RWPE2 (cell line): ENCODE data around the gene RAPGEF4.

Experiments used
- ATAC-seq: fragments of 200-7000 bp; cut with Tn5 transposase; 3 replicates; pipeline ENCODE4 v1.9.1; 2021; ENCODE audit warnings: low read depth
- DNase-seq: peaks from one replicate; pipeline ENCODE4 v3.0.0-alpha.2; 2020; ENCODE audit warnings: low spot score
- H3K27ac ChIP-seq: fragments of 450-650 bp; 2 replicates; pipeline ENCODE4 v1.5.1; 2017; ENCODE audit warnings: mild to moderate bottlenecking; ENCODE audit not compliant: poor library complexity, severe bottlenecking
- H3K27me3 ChIP-seq: fragments of 250-450 bp; sonication (Bioruptor Pico); 2 replicates; pipeline ENCODE4 v1.5.1; 2021; ENCODE audit warnings: mild to moderate bottlenecking, moderate library complexity; ENCODE audit not compliant: insufficient read depth, poor library complexity, severe bottlenecking
- H3K36me3 ChIP-seq: fragments of 250-450 bp; sonication (Bioruptor Pico); 2 replicates; pipeline ENCODE4 v1.5.1; 2020; ENCODE audit warnings: low read depth, mild to moderate bottlenecking, moderate library complexity
- H3K4me1 ChIP-seq: fragments of 250-450 bp; sonication (Bioruptor Pico); 2 replicates; pipeline ENCODE4 v1.5.1; 2021; ENCODE audit warnings: mild to moderate bottlenecking, moderate library complexity; ENCODE audit not compliant: insufficient read depth, poor library complexity, severe bottlenecking
- H3K4me3 ChIP-seq: fragments of 250-450 bp; sonication (Bioruptor Pico); 2 replicates; pipeline ENCODE4 v1.5.1; 2021; ENCODE audit warnings: mild to moderate bottlenecking, moderate library complexity; ENCODE audit not compliant: severe bottlenecking
- H3K9me3 ChIP-seq: fragments of 250-450 bp; sonication (Bioruptor Pico); 2 replicates; pipeline ENCODE4 v1.5.1; 2021; ENCODE audit warnings: mild to moderate bottlenecking, moderate library complexity; ENCODE audit not compliant: severe bottlenecking
- TF ChIP-seq, protein P1 (sequence below): fragments of 450-650 bp; IDR thresholded peaks from one replicate; pipeline ENCODE4 v1.5.1; 2017; ENCODE audit warnings: mild to moderate bottlenecking, moderate library complexity; ENCODE audit not compliant: poor library complexity, severe bottlenecking

Gene RAPGEF4

DNA sequence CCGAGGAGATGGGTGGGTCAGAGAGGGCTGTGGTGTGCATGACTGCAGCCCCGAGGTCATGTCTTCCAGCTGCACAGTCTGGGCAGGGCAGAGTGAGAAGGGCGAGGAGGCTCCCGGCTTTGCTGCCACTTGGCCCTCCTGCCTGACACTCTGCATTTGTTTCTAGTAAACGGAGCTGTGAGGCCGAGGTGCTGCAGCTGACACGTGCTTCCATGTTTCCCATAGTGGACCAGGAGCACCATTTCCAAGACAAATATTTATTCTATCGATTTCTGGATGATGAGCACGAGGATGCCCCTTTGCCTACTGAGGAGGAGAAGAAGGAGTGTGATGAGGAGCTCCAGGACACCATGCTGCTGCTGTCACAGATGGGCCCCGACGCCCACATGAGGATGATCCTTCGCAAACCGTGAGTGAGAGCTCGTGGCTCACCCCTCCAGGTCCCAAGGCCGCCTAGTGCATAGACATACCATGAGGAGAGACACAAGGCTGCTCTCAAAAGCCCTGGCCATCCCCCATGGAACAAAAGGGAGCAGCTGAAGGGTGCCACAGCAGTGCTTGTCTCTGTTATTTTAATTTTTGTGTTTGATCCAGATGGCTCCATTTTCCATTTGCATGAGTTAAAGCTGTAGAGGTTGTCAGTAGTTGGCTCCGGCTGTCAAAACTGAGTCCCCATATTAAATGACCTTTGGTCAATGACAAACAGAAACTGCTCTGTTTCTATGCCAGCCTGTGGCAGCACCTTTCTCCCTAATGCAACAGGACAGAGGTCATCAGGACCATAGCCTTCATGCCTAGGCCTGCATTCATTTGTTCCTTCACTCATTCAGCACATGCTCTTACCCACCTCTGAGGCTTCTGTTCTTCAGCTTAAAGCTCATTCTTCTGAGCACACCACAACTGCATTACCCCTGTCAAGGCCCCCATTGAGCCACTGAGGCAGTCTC lies 231.7 kb downstream of the RAPGEF4 start:
- TF ChIP-seq, protein P1, sequence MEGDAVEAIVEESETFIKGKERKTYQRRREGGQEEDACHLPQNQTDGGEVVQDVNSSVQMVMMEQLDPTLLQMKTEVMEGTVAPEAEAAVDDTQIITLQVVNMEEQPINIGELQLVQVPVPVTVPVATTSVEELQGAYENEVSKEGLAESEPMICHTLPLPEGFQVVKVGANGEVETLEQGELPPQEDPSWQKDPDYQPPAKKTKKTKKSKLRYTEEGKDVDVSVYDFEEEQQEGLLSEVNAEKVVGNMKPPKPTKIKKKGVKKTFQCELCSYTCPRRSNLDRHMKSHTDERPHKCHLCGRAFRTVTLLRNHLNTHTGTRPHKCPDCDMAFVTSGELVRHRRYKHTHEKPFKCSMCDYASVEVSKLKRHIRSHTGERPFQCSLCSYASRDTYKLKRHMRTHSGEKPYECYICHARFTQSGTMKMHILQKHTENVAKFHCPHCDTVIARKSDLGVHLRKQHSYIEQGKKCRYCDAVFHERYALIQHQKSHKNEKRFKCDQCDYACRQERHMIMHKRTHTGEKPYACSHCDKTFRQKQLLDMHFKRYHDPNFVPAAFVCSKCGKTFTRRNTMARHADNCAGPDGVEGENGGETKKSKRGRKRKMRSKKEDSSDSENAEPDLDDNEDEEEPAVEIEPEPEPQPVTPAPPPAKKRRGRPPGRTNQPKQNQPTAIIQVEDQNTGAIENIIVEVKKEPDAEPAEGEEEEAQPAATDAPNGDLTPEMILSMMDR: no peak
- no peak overlapping the region for H3K4me3 ChIP-seq
- peaks cover 8% of the 10 kb centered on the region for H3K4me1 ChIP-seq
- H3K36me3 ChIP-seq: no peaks in the 10 kb centered on the region
- no peak for ATAC-seq
- H3K27me3 ChIP-seq: no peaks in the 10 kb centered on the region
- no peak for DNase-seq
- H3K9me3 ChIP-seq: no peaks in the 10 kb centered on the region
- no peak overlapping the region for H3K27ac ChIP-seq

DNA sequence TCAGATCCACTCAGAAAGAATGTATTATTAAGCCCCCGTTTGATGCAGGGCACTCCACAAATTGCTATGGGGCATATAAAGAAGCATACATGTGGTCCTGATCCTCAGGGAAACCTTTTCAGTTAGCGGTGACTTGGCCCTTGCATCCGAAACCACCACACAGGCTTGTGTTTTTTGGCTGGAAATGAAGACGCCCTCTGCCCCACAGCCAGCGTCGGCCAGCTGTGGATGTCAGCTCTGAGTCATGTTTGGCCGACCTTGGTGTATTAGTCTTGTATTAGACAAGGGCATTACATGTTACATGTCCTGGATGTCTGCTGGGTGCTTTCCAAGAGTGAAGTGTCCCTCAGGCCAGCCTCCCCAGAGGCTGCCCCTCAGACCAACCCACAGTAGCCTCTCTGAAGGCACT lies 232.4 kb downstream of the RAPGEF4 start:
- Histone ChIP-seq H3K4me1 (peaks cover under 1% of the 10 kb centered on the region), H3K9me3 (no peaks in the 10 kb centered on the region), H3K4me3 (no peak overlapping the region), H3K36me3 (no peaks in the 10 kb centered on the region), H3K27ac (no peak overlapping the region), H3K27me3 (no peaks in the 10 kb centered on the region)
- TF ChIP-seq, protein P1: no peak
- DNase-seq (no peak), ATAC-seq (no peak)

DNA sequence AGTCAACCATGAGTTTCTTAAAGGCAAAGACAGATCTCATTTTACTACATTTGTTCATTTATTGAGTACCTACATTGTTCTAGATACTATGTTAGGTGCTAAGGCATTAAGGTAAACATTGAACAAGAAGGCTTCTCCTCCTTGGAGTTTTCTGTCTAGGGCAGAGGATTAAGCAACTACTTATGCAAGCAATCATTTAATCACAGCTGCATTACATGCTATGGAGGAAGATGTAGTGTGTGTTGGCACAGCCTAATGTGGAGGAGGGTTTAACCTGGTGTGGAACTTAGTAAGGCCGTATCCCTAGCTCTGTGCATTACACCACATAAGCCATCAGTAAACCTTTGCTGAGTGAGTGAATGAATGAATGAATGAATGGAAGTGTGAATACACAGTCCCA lies 233.5 kb downstream of the RAPGEF4 start:
- no peak overlapping the region for H3K4me3 ChIP-seq
- TF ChIP-seq, protein P1: no peak
- no peaks in the 10 kb centered on the region for H3K4me1 ChIP-seq
- H3K27ac ChIP-seq: no peak overlapping the region
- H3K9me3 ChIP-seq: no peaks in the 10 kb centered on the region
- no peaks in the 10 kb centered on the region for H3K27me3 ChIP-seq
- DNase-seq (no peak), ATAC-seq (no peak)
- H3K36me3 ChIP-seq: no peaks in the 10 kb centered on the region

DNA sequence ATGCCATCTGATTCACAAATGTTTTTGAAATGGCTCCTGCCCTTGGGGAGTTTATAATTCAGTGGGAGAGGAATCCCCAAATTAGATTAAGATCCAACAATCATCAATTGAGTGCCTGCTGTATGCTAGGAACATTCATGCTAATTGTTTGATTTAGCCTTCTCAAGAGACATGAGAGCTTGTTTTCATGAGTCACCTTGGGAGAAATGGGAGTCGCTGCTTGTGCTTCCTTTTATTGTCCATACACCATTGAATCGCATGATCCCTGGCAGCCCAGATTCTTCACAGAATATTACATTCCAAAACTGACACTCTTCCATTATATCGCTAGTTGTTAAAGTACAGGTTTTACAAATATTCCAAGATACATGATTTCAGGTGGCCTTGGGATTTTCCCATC lies 234.0 kb downstream of the RAPGEF4 start:
- Histone ChIP-seq H3K4me1 (no peaks in the 10 kb centered on the region), H3K9me3 (no peaks in the 10 kb centered on the region), H3K36me3 (no peaks in the 10 kb centered on the region), H3K4me3 (no peak overlapping the region), H3K27me3 (no peaks in the 10 kb centered on the region), H3K27ac (no peak overlapping the region)
- TF ChIP-seq, protein P1: no peak
- no peak for DNase-seq
- ATAC-seq: no peak

DNA sequence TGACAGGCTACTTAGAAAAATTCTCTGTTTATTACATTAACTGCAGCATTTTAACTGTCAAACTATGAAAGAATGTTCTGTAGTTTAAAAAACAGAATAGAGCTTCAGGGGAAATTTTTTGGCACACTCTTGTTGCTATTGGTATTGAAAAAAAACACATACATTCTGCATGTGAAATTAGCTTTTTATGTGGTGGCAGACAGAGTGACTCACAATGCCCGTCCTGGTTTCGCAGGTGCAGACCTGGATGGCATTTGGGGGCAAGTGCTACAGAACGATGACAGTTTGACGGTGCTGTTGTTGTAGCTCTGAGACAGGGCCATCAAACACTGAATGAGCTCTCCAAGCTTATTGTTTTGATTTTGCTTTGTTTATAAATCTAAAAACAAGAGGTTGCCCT lies 235.0 kb downstream of the RAPGEF4 start:
- ATAC-seq (no peak), DNase-seq (no peak)
- H3K4me3 ChIP-seq: no peak overlapping the region
- no peak overlapping the region for H3K27ac ChIP-seq
- H3K36me3 ChIP-seq: no peaks in the 10 kb centered on the region
- H3K9me3 ChIP-seq: no peaks in the 10 kb centered on the region
- H3K4me1 ChIP-seq: no peaks in the 10 kb centered on the region
- TF ChIP-seq, protein P1: no peak
- no peaks in the 10 kb centered on the region for H3K27me3 ChIP-seq
